HG02571 (cell line): Measurements from ENCODE around the gene FOXP1.

Source experiments
- ATAC-seq: cut with Tn5 transposase; IDR thresholded peaks from one replicate; pipeline ENCODE4 v1.9.1; 2021; ENCODE audit warnings: mild to moderate bottlenecking, moderate library complexity; ENCODE audit not compliant: unreplicated experiment

FOXP1 gene

GRCh38 chr3:71488391-71488809, 95.1 kb downstream of the FOXP1 start:
- no peak for ATAC-seq

- no peak for ATAC-seq
Observed at GRCh38 chr3:71487418-71487817, 96.1 kb downstream of the FOXP1 start.

- ATAC-seq: no peak
Observed at GRCh38 chr3:71486831-71487230, 96.7 kb downstream of the FOXP1 start.

GRCh38 chr3:71485896-71486295, 97.6 kb downstream of the FOXP1 start:
- ATAC-seq: no peak

- no peak for ATAC-seq
Observed at GRCh38 chr3:71484452-71484851, 99.1 kb downstream of the FOXP1 start.

- ATAC-seq: no peak
Observed at GRCh38 chr3:71484047-71484446, 99.5 kb downstream of the FOXP1 start.

- ATAC-seq: no peak
Observed at GRCh38 chr3:71482771-71483170, 100.8 kb downstream of the FOXP1 start.

GRCh38 chr3:71478568-71478967, 105.0 kb downstream of the FOXP1 start:
- no peak for ATAC-seq

- ATAC-seq: no peak
Observed at GRCh38 chr3:71476950-71477349, 106.6 kb downstream of the FOXP1 start.

GRCh38 chr3:71469138-71469435, 114.4 kb downstream of the FOXP1 start:
- ATAC-seq: no peak

- no peak for ATAC-seq
Observed at GRCh38 chr3:71468311-71469137, 115.0 kb downstream of the FOXP1 start.

- ATAC-seq: no peak
Observed at GRCh38 chr3:71466483-71466882, 117.0 kb downstream of the FOXP1 start.

GRCh38 chr3:71465371-71466036, 118.0 kb downstream of the FOXP1 start:
- no peak for ATAC-seq

GRCh38 chr3:71464613-71465012, 118.9 kb downstream of the FOXP1 start:
- no peak for ATAC-seq

GRCh38 chr3:71463617-71464016, 119.9 kb downstream of the FOXP1 start:
- ATAC-seq: no peak

- no peak for ATAC-seq
Observed at GRCh38 chr3:71462586-71462985, 120.9 kb downstream of the FOXP1 start.

- ATAC-seq: no peak
Observed at GRCh38 chr3:71461749-71462483, 121.6 kb downstream of the FOXP1 start.

GRCh38 chr3:71461114-71461513, 122.4 kb downstream of the FOXP1 start:
- no peak for ATAC-seq

GRCh38 chr3:71458895-71459294, 124.6 kb downstream of the FOXP1 start:
- ATAC-seq: no peak

GRCh38 chr3:71456826-71457225, 126.7 kb downstream of the FOXP1 start:
- ATAC-seq: no peak

GRCh38 chr3:71456156-71456555, 127.4 kb downstream of the FOXP1 start:
- no peak for ATAC-seq
